HepG2 (cell line): ENCODE data around the gene AAMP. TPM values are rescaled to one million over a fixed set of nuclear protein-coding genes. Genes with fewer than 3 reads are reported as not detected.

Source experiments
- AHR ChIP-seq: IDR thresholded peaks from 2 replicates; pipeline ENCODE4 v1.6.1; 2018; ENCODE audit warnings: missing genetic modification reagents, missing compliant biosample characterization
- CENPT ChIP-seq: sonication (generic); formaldehyde crosslinking; IDR thresholded peaks from 2 replicates; pipeline ENCODE4 v1.8.0; 2022; ENCODE audit warnings: low read depth, mild to moderate bottlenecking, moderate library complexity, missing genetic modification reagents
- DR1 ChIP-seq: sonication (generic); formaldehyde crosslinking; IDR thresholded peaks from 2 replicates; pipeline ENCODE4 v1.8.0; 2021; ENCODE audit warnings: mild to moderate bottlenecking, missing genetic modification reagents, inconsistent platforms
- FOXK2 ChIP-seq: fragments of 450-650 bp; IDR thresholded peaks from 2 replicates; pipeline ENCODE4 v1.6.1; 2016
- KAT7 ChIP-seq: IDR thresholded peaks from 2 replicates; pipeline ENCODE4 v1.6.1; 2018; ENCODE audit warnings: borderline replicate concordance, missing compliant biosample characterization
- KDM5B ChIP-seq: sonication (generic); formaldehyde crosslinking; IDR thresholded peaks from 2 replicates; pipeline ENCODE4 v1.4.0; 2020; ENCODE audit warnings: missing genetic modification reagents, mild to moderate bottlenecking, borderline replicate concordance
- KDM6A ChIP-seq: IDR thresholded peaks from 2 replicates; pipeline ENCODE4 v1.6.1; 2016; ENCODE audit warnings: low read depth
- MED8 ChIP-seq: sonication (generic); formaldehyde crosslinking; IDR thresholded peaks from 2 replicates; pipeline ENCODE4 v1.8.1; 2023; ENCODE audit warnings: mild to moderate bottlenecking, missing genetic modification reagents; ENCODE audit not compliant: insufficient replicate concordance
- MEF2D ChIP-seq: sonication (generic); formaldehyde crosslinking; IDR thresholded peaks from 2 replicates; pipeline ENCODE4 v1.5.1; 2020; ENCODE audit warnings: mild to moderate bottlenecking, missing genetic modification reagents
- MEIS1 ChIP-seq: sonication (generic); formaldehyde crosslinking; IDR thresholded peaks from 2 replicates; pipeline ENCODE4 v1.9.0; 2021; ENCODE audit warnings: mild to moderate bottlenecking, missing genetic modification reagents, moderate library complexity, borderline replicate concordance
- NFYC ChIP-seq: IDR thresholded peaks from 2 replicates; pipeline ENCODE4 v1.6.1; 2016; ENCODE audit warnings: missing genetic modification reagents, missing compliant biosample characterization
- NR2C2 ChIP-seq: sonication (generic); formaldehyde crosslinking; IDR thresholded peaks from 2 replicates; pipeline ENCODE4 v1.4.0; 2020; ENCODE audit warnings: missing genetic modification reagents, mild to moderate bottlenecking, moderate library complexity, borderline replicate concordance
- PCBP2 ChIP-seq: fragments of 200-400 bp; formaldehyde crosslinking; optimal IDR thresholded peaks from 2 replicates; pipeline ENCODE3; 2018; ENCODE audit warnings: low read length, low read depth; ENCODE audit not compliant: poor library complexity, severe bottlenecking
- TBX2 ChIP-seq: sonication (generic); formaldehyde crosslinking; IDR thresholded peaks from 2 replicates; pipeline ENCODE4 v1.5.0; 2020; ENCODE audit warnings: missing genetic modification reagents, mild to moderate bottlenecking, borderline replicate concordance
- THYN1 ChIP-seq: sonication (generic); formaldehyde crosslinking; IDR thresholded peaks from 2 replicates; pipeline ENCODE4 v1.8.1; 2023; ENCODE audit warnings: low read depth, mild to moderate bottlenecking, moderate library complexity, missing genetic modification reagents, borderline replicate concordance
- ZBTB21 ChIP-seq: sonication (generic); formaldehyde crosslinking; IDR thresholded peaks from 2 replicates; pipeline ENCODE4 v1.4.0; 2020; ENCODE audit warnings: missing genetic modification reagents
- ZNF274 ChIP-seq: sonication (generic); formaldehyde crosslinking; IDR thresholded peaks from 2 replicates; pipeline ENCODE4 v1.5.1; 2020; ENCODE audit warnings: mild to moderate bottlenecking, missing genetic modification reagents
- ZNF33B ChIP-seq: sonication (generic); formaldehyde crosslinking; IDR thresholded peaks from 2 replicates; pipeline ENCODE4 v1.5.1; 2020; ENCODE audit warnings: mild to moderate bottlenecking, missing genetic modification reagents
- ZSCAN25 ChIP-seq: sonication (generic); formaldehyde crosslinking; IDR thresholded peaks from 2 replicates; pipeline ENCODE4 v1.8.0; 2022; ENCODE audit warnings: mild to moderate bottlenecking, missing genetic modification reagents
- ZSCAN29 ChIP-seq: sonication (generic); formaldehyde crosslinking; conservative IDR thresholded peaks from 2 replicates; pipeline ENCODE4 v1.4.0; 2020; ENCODE audit warnings: mild to moderate bottlenecking, missing genetic modification reagents
- polyA plus RNA-seq, 8 experiments: library from polyadenylated mRNA; depleted of rRNA in 3 of 8; stranded (reverse) in 7 of 8; unstranded in 1 of 8; fragments of >200 nt; fragmentation: Illumina TruSeq in 4 of 8; extraction: Trizol in 4 of 8; gene quantifications; 2 replicates each; pipeline versions ENCODE4 v1.2.1 to v1.2.3, GENCODE V29; 2011 to 2016; ENCODE audit warnings: low read depth in 4 of 8, missing spikeins in 1 of 8, mixed read lengths in 1 of 8; ENCODE audit not compliant: insufficient read depth in 1 of 8
- total RNA-seq, 5 experiments: library from RNA; depleted of rRNA; stranded (reverse); fragments of >200 nt; fragmentation: Illumina TruSeq; extraction: Trizol; gene quantifications; 2 replicates each; pipeline ENCODE4 v1.2.3, GENCODE V29; 2016; ENCODE audit warnings: low read depth in 1 of 5
- TF ChIP-seq, protein P1 (sequence below): sonication (generic); IDR thresholded peaks from 2 replicates; pipeline ENCODE4 v1.6.1; 2016; ENCODE audit warnings: low read depth, borderline replicate concordance
- TF ChIP-seq, protein P2 (sequence below): sonication (generic); formaldehyde crosslinking; conservative IDR thresholded peaks from 2 replicates; pipeline ENCODE4 v1.4.0; 2020; ENCODE audit warnings: mild to moderate bottlenecking, missing genetic modification reagents, moderate library complexity
- TF ChIP-seq, protein P3 (sequence below): sonication (generic); formaldehyde crosslinking; IDR thresholded peaks from 2 replicates; pipeline ENCODE4 v1.4.0; 2020; ENCODE audit warnings: missing genetic modification reagents, borderline replicate concordance

The AAMP gene
- total and polyA plus RNA-seq, 2 of the 13 experiments (the other 11 are each of a cell fraction or from before 2014, with no cell fraction given), result 110 to 186 TPM

DNA sequence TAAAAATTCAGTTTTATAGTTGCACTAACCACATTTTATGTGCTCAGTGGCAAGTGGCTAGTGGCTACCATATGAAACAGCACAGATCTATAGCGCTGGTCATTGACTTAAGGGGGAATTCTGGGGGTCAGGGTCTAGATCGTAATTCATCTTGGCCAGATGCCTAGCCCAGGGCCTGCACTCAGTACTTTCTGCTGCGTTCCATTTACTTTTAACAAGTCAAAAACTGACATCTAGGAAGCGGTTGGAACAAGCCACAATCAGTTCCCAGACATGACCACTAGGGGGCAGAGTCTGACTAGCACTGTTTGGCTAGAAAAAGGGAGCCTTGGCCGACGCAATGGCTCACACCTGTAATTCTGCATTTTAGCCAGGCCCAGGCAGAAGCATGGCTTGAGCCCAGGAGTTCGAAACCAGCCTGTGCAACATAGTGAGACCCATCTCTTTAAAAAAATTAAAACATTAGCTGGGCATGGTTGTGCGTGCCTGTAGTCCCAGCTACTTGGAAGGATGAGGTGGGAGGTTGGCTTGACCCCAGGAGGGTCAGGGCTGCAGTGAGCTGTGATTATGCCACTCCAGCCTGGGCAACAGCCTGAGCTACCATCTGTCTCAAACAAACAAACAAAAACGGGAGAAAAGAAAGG is 31.4 kb upstream of the AAMP start (continued):
- no peak for TF ChIP-seq ZSCAN29 (CRISPR knock-in tag)
- 0 out of 2 replicates have a peak, but pooled peaks have one; percentile 37 for TF ChIP-seq ZNF33B (CRISPR knock-in tag)
- TF ChIP-seq ZNF274 (CRISPR knock-in tag), result 0 out of 2 replicates have a peak, but pooled peaks have one; percentile 29
- no peak for TF ChIP-seq DR1 (CRISPR knock-in tag)
- no peak for TF ChIP-seq CENPT (CRISPR knock-in tag)
- TF ChIP-seq AHR, result peak; percentile 76; the same call in 1 of the 2 replicates
- TF ChIP-seq MEIS1 (CRISPR knock-in tag), result peak; percentile 59; the same call in 1 of the 2 replicates
- TF ChIP-seq KDM6A (CRISPR knock-in tag), result no peak
- no peak for TF ChIP-seq NFYC (CRISPR knock-in tag)
- TF ChIP-seq NR2C2 (CRISPR knock-in tag), result 0 out of 2 replicates have a peak, but pooled peaks have one; percentile 43
- TF ChIP-seq PCBP2, result no peak
- TF ChIP-seq ZBTB21 (CRISPR knock-in tag), result no peak
- TF ChIP-seq KDM5B, result 0 out of 2 replicates have a peak, but pooled peaks have one; percentile 16
- TF ChIP-seq FOXK2, result no peak
- peak; percentile 68; the same call in 1 of the 2 replicates for TF ChIP-seq KAT7 (CRISPR knock-in tag)
- peak; percentile 92 for TF ChIP-seq ZSCAN25 (CRISPR knock-in tag)
- TF ChIP-seq, protein P1, sequence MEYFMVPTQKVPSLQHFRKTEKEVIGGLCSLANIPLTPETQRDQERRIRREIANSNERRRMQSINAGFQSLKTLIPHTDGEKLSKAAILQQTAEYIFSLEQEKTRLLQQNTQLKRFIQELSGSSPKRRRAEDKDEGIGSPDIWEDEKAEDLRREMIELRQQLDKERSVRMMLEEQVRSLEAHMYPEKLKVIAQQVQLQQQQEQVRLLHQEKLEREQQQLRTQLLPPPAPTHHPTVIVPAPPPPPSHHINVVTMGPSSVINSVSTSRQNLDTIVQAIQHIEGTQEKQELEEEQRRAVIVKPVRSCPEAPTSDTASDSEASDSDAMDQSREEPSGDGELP, result peak; percentile 28; the same call in 1 of the 2 replicates
- no peak for TF ChIP-seq MEF2D
- no peak for TF ChIP-seq MED8 (CRISPR knock-in tag)
- TF ChIP-seq, protein P2, sequence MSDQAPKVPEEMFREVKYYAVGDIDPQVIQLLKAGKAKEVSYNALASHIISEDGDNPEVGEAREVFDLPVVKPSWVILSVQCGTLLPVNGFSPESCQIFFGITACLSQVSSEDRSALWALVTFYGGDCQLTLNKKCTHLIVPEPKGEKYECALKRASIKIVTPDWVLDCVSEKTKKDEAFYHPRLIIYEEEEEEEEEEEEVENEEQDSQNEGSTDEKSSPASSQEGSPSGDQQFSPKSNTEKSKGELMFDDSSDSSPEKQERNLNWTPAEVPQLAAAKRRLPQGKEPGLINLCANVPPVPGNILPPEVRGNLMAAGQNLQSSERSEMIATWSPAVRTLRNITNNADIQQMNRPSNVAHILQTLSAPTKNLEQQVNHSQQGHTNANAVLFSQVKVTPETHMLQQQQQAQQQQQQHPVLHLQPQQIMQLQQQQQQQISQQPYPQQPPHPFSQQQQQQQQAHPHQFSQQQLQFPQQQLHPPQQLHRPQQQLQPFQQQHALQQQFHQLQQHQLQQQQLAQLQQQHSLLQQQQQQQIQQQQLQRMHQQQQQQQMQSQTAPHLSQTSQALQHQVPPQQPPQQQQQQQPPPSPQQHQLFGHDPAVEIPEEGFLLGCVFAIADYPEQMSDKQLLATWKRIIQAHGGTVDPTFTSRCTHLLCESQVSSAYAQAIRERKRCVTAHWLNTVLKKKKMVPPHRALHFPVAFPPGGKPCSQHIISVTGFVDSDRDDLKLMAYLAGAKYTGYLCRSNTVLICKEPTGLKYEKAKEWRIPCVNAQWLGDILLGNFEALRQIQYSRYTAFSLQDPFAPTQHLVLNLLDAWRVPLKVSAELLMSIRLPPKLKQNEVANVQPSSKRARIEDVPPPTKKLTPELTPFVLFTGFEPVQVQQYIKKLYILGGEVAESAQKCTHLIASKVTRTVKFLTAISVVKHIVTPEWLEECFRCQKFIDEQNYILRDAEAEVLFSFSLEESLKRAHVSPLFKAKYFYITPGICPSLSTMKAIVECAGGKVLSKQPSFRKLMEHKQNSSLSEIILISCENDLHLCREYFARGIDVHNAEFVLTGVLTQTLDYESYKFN (CRISPR knock-in tag), result peak; percentile 47
- TF ChIP-seq THYN1 (CRISPR knock-in tag), result no peak
- TF ChIP-seq, protein P3, sequence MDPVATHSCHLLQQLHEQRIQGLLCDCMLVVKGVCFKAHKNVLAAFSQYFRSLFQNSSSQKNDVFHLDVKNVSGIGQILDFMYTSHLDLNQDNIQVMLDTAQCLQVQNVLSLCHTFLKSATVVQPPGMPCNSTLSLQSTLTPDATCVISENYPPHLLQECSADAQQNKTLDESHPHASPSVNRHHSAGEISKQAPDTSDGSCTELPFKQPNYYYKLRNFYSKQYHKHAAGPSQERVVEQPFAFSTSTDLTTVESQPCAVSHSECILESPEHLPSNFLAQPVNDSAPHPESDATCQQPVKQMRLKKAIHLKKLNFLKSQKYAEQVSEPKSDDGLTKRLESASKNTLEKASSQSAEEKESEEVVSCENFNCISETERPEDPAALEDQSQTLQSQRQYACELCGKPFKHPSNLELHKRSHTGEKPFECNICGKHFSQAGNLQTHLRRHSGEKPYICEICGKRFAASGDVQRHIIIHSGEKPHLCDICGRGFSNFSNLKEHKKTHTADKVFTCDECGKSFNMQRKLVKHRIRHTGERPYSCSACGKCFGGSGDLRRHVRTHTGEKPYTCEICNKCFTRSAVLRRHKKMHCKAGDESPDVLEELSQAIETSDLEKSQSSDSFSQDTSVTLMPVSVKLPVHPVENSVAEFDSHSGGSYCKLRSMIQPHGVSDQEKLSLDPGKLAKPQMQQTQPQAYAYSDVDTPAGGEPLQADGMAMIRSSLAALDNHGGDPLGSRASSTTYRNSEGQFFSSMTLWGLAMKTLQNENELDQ (CRISPR knock-in tag), result no peak
- peak; percentile 69; the same call in 1 of the 2 replicates for TF ChIP-seq TBX2 (CRISPR knock-in tag)
